Panc1 (cell line): ENCODE measurements around the gene NCKAP5. TPM values are rescaled to one million over a fixed set of nuclear protein-coding genes. Genes with fewer than 3 reads are reported as not detected.

ENCODE experiments used
- ATAC-seq: fragments of 200-7000 bp; cut with Tn5 transposase; 2 replicates; pipeline ENCODE4 v1.9.1; 2020; ENCODE audit warnings: mild to moderate bottlenecking, moderate library complexity
- BruUV-seq: library from RNA; stranded (reverse); fragments of 400-500 nt; replicated peaks from 2 replicates; lab custom pipeline; 2021; lab: Mats Ljungman, UMichigan
- CTCF ChIA-PET: fragments of 300-600 bp; sonication (Branson Sonifier 250); formaldehyde crosslinking; loops from one replicate; lab custom pipeline; 2022; ENCODE audit warnings: antibody characterized with exemption; lab: Charles Lee
- POLR2A ChIA-PET: fragments of 300-600 bp; sonication (Branson Sonifier 250); formaldehyde crosslinking; loops from one replicate; lab custom pipeline; 2022; ENCODE audit warnings: antibody characterized with exemption; lab: Charles Lee
- DNase-seq: peaks from one replicate; pipeline ENCODE4 v3.0.0-alpha.2; 2010; ENCODE audit warnings: low read depth, low spot score
- H3K27ac ChIP-seq: 2 replicates; pipeline ENCODE4 v1.5.1; 2011; ENCODE audit warnings: mild to moderate bottlenecking, low read length, inconsistent platforms
- H3K27me3 ChIP-seq: fragments of 200-500 bp; sonication (Bioruptor generic); 2 replicates; pipeline ENCODE4 v1.6.0; 2014; ENCODE audit warnings: low read length, inconsistent platforms; ENCODE audit not compliant: control insufficient read depth, insufficient read depth
- H3K36me3 ChIP-seq: fragments of 200-500 bp; sonication (Bioruptor generic); 2 replicates; pipeline ENCODE4 v1.5.1; 2014; ENCODE audit warnings: inconsistent platforms, mild to moderate bottlenecking, low read length, moderate library complexity; ENCODE audit not compliant: control insufficient read depth, insufficient read depth
- H3K4me1 ChIP-seq: 2 replicates; pipeline ENCODE4 v1.5.1; 2011; ENCODE audit warnings: inconsistent platforms, mild to moderate bottlenecking, low read length, moderate library complexity; ENCODE audit not compliant: control insufficient read depth, insufficient read depth
- H3K4me3 ChIP-seq, 2 experiments: 2 replicates each; pipeline ENCODE4 v1.5.1; 2011 to 2012; ENCODE audit warnings: low read depth in 2 of 2, low read length in 2 of 2, mild to moderate bottlenecking in 2 of 2, inconsistent platforms in 1 of 2, moderate library complexity in 1 of 2
- H3K9me3 ChIP-seq: fragments of 200-500 bp; sonication (Bioruptor generic); 2 replicates; pipeline ENCODE4 v1.5.1; 2014; ENCODE audit warnings: low read depth, mild to moderate bottlenecking, inconsistent platforms, low read length, moderate library complexity; ENCODE audit not compliant: control insufficient read depth, insufficient read depth
- POLR2AphosphoS5 ChIP-seq: IDR thresholded peaks from 2 replicates; pipeline ENCODE4 v1.6.1; 2012; ENCODE audit warnings: mild to moderate bottlenecking, low read depth, low read length, moderate library complexity
- SIN3A ChIP-seq: IDR thresholded peaks from 2 replicates; pipeline ENCODE4 v1.6.1; 2012; ENCODE audit warnings: low read depth, mild to moderate bottlenecking, low read length, moderate library complexity, borderline replicate concordance; ENCODE audit not compliant: insufficient read depth
- TCF7L2 ChIP-seq: IDR thresholded peaks from 2 replicates; pipeline ENCODE4 v1.6.1; 2011; ENCODE audit warnings: mild to moderate bottlenecking, low read depth, low read length, inconsistent platforms
- in situ Hi-C: cut with HindIII; loops from 2 replicates; pipeline ENCODE4 v1.10.0; 2016; ENCODE audit warnings: low sequenced_read_pairs, low pct_unique_long_range_greater_than_20kb
- intact Hi-C: fragments of 100-400 bp; cut with micrococcal nuclease; formaldehyde crosslinking; loops from one replicate; pipeline ENCODE4 v1.10.0; 2022; ENCODE audit not compliant: unreplicated experiment
- total RNA-seq: library from RNA; stranded (reverse); gene quantifications from one replicate; pipeline ENCODE4 v1.2.1, GENCODE V29; 2021; ENCODE audit not compliant: unreplicated experiment
- TF ChIP-seq, protein P1 (sequence below): fragments of 450-650 bp; IDR thresholded peaks from 2 replicates; pipeline ENCODE4 v1.5.1; 2017; ENCODE audit warnings: mild to moderate bottlenecking
- TF ChIP-seq, protein P2 (sequence below), 2 experiments: IDR thresholded peaks; 2 replicates each; pipeline ENCODE4 v1.6.1; 2011 to 2012; ENCODE audit warnings: low read depth in 2 of 2, control low read depth in 1 of 2, low read length in 1 of 2, mild to moderate bottlenecking in 1 of 2, moderate library complexity in 1 of 2; ENCODE audit not compliant: insufficient read depth in 1 of 2

NCKAP5 gene
- total RNA-seq, 1 experiment from 2014 or later: 0.10 TPM

DNA sequence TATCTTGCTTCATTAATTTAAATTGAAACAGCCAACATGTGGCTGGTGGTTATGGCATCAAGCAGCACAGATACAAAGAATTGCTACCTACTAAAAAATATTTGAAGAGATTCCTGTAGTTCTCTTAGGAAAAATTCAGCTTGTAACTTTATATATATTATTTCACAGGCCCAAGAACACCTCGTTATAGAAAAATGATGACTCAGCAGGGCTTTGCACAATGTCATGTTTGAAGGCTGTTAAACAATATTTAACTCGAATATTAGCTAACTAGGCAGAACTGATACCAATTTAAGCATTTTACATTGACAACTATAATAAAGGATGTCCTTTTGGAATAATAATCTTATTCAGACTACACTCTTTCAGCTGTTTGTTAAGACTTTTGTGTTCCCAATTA, 795.9 kb downstream of the NCKAP5 start:
- H3K9me3 ChIP-seq: no peaks in the 10 kb centered on the region
- TF ChIP-seq, protein P1, sequence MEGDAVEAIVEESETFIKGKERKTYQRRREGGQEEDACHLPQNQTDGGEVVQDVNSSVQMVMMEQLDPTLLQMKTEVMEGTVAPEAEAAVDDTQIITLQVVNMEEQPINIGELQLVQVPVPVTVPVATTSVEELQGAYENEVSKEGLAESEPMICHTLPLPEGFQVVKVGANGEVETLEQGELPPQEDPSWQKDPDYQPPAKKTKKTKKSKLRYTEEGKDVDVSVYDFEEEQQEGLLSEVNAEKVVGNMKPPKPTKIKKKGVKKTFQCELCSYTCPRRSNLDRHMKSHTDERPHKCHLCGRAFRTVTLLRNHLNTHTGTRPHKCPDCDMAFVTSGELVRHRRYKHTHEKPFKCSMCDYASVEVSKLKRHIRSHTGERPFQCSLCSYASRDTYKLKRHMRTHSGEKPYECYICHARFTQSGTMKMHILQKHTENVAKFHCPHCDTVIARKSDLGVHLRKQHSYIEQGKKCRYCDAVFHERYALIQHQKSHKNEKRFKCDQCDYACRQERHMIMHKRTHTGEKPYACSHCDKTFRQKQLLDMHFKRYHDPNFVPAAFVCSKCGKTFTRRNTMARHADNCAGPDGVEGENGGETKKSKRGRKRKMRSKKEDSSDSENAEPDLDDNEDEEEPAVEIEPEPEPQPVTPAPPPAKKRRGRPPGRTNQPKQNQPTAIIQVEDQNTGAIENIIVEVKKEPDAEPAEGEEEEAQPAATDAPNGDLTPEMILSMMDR: no peak
- TF ChIP-seq, protein P2, sequence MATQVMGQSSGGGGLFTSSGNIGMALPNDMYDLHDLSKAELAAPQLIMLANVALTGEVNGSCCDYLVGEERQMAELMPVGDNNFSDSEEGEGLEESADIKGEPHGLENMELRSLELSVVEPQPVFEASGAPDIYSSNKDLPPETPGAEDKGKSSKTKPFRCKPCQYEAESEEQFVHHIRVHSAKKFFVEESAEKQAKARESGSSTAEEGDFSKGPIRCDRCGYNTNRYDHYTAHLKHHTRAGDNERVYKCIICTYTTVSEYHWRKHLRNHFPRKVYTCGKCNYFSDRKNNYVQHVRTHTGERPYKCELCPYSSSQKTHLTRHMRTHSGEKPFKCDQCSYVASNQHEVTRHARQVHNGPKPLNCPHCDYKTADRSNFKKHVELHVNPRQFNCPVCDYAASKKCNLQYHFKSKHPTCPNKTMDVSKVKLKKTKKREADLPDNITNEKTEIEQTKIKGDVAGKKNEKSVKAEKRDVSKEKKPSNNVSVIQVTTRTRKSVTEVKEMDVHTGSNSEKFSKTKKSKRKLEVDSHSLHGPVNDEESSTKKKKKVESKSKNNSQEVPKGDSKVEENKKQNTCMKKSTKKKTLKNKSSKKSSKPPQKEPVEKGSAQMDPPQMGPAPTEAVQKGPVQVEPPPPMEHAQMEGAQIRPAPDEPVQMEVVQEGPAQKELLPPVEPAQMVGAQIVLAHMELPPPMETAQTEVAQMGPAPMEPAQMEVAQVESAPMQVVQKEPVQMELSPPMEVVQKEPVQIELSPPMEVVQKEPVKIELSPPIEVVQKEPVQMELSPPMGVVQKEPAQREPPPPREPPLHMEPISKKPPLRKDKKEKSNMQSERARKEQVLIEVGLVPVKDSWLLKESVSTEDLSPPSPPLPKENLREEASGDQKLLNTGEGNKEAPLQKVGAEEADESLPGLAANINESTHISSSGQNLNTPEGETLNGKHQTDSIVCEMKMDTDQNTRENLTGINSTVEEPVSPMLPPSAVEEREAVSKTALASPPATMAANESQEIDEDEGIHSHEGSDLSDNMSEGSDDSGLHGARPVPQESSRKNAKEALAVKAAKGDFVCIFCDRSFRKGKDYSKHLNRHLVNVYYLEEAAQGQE (IDR thresholded peaks at IDR 0.05; ENCODE audit: insufficient read depth in 1 of 2, low read depth in 2 of 2, low read length in 1 of 2): no peak
- no peak for TF ChIP-seq SIN3A
- TF ChIP-seq TCF7L2: no peak
- no peak for TF ChIP-seq POLR2AphosphoS5
- BruUV-seq: no TSS peak
- H3K4me3 ChIP-seq: no peak overlapping the region
- H3K27me3 ChIP-seq: no peaks in the 10 kb centered on the region
- CTCF ChIA-PET: no interaction called here
- no peaks in the 10 kb centered on the region for H3K36me3 ChIP-seq
- H3K27ac ChIP-seq: no peak overlapping the region
- DNase-seq: no peak
- H3K4me1 ChIP-seq: no peaks in the 10 kb centered on the region
- POLR2A ChIA-PET: no interaction called here
- ATAC-seq: no peak
- in situ Hi-C loops (no loop called here), intact Hi-C loops (no loop called here)

DNA sequence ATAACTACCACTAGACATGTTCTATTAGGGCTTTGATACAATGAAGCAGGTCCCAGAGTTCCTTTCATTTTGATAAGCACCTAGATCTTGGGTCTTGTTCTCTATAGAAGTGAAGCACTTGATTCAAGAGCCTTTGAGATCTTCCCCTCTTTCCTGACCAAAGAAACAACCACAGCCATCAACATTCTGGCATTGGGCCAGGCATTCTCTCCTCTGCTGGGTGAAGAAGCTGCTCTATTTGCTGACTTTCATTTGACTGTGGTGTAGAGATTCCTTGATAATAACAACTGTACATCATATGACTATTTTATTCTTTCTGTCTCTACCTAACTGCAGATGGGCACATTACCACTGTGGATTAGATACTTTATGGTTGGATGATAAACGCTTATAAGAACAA, 801.7 kb downstream of the NCKAP5 start:
- DNase-seq: no peak

More for the DNA sequence above, 801.7 kb downstream of the NCKAP5 start:
- ChIA-PET CTCF (no interaction called here), POLR2A (no interaction called here)
- intact Hi-C loops (no loop called here), in situ Hi-C loops (no loop called here)
- no peak for ATAC-seq
- BruUV-seq: no TSS peak
- Histone ChIP-seq H3K36me3 (no peaks in the 10 kb centered on the region), H3K27me3 (no peaks in the 10 kb centered on the region; the same call in 1 of the 2 replicates), H3K4me1 (no peaks in the 10 kb centered on the region), H3K9me3 (no peaks in the 10 kb centered on the region), H3K27ac (no peak overlapping the region), H3K4me3 (no peak overlapping the region)
- no peak for TF ChIP-seq SIN3A
- no peak for TF ChIP-seq POLR2AphosphoS5
- TF ChIP-seq TCF7L2: no peak
- TF ChIP-seq, protein P1: no peak
- TF ChIP-seq, protein P2 (IDR thresholded peaks at IDR 0.05; ENCODE audit: insufficient read depth in 1 of 2, low read depth in 2 of 2, low read length in 1 of 2): no peak
